GM18502 (cell line): ENCODE results near the gene NT5DC1.

Experiments
- ATAC-seq: cut with Tn5 transposase; IDR thresholded peaks from one replicate; pipeline ENCODE4 v1.9.1; 2021; ENCODE audit warnings: mild to moderate bottlenecking; ENCODE audit not compliant: unreplicated experiment, poor library complexity

NT5DC1 gene

GRCh38 chr6:116223355-116223754 is 122.7 kb downstream of the NT5DC1 start:
- no peak for ATAC-seq

GRCh38 chr6:116229287-116229913 is 128.7 kb downstream of the NT5DC1 start:
- no peak for ATAC-seq

- ATAC-seq: no peak
These were observed 134.0 kb downstream of the NT5DC1 start for GRCh38 chr6:116234689-116235088.

- no peak for ATAC-seq
These were observed 137.4 kb downstream of the NT5DC1 start for GRCh38 chr6:116238083-116238482.

- ATAC-seq: no peak
These were observed 138.6 kb downstream of the NT5DC1 start for GRCh38 chr6:116239256-116239655.

- no peak for ATAC-seq
These were observed 139.2 kb downstream of the NT5DC1 start for GRCh38 chr6:116239856-116240255.

- ATAC-seq: no peak
These were observed 143.6 kb downstream of the NT5DC1 start for GRCh38 chr6:116244284-116244683.

- no peak for ATAC-seq
These were observed 145.4 kb downstream of the NT5DC1 start for GRCh38 chr6:116246089-116246488.

- no peak for ATAC-seq
These were observed 146.6 kb downstream of the NT5DC1 start for GRCh38 chr6:116247285-116247684.

- no peak for ATAC-seq
These were observed 147.9 kb downstream of the NT5DC1 start for GRCh38 chr6:116248577-116248976.

- no peak for ATAC-seq
These were observed 151.1 kb downstream of the NT5DC1 start for GRCh38 chr6:116251568-116252384.

- no peak for ATAC-seq
These were observed 152.5 kb downstream of the NT5DC1 start for GRCh38 chr6:116253188-116253504.

- peak; percentile 100 for ATAC-seq
These were observed 153.0 kb downstream of the NT5DC1 start, which contains the start of gene TSPYL4 for GRCh38 chr6:116253505-116254296. Gene TSPYL4 (minus strand): TSS chr6:116254075. CDS start chr6:116254008, 67 bp downstream.

- ATAC-seq: peak; percentile 34
These were observed 153.8 kb downstream of the NT5DC1 start for GRCh38 chr6:116254297-116255056.

- ATAC-seq: no peak
These were observed 154.7 kb downstream of the NT5DC1 start for GRCh38 chr6:116255246-116255800.

- no peak for ATAC-seq
These were observed 156.0 kb downstream of the NT5DC1 start for GRCh38 chr6:116256694-116257093.

- no peak for ATAC-seq
These were observed 157.9 kb downstream of the NT5DC1 start for GRCh38 chr6:116258520-116258919.

- no peak for ATAC-seq
These were observed 162.7 kb downstream of the NT5DC1 start for GRCh38 chr6:116263353-116263752.

- no peak for ATAC-seq
These were observed 164.6 kb downstream of the NT5DC1 start for GRCh38 chr6:116265041-116265829.
